Left ventricle myocardium inferior (tissue), 1 donor: ENCODE measurements around the gene PLA2G2D. TPM values are rescaled to one million over a fixed set of nuclear protein-coding genes. Genes with fewer than 3 reads are reported as not detected.

Experiments
- DNase-seq: peaks from one replicate; pipeline ENCODE4 v3.0.0-alpha.2; 2020
- H3K27ac ChIP-seq: fragments of 200-600 bp; replicated peaks from 2 replicates; pipeline ENCODE4 v1.8.0; 2021
- H3K27me3 ChIP-seq: fragments of 200-600 bp; 2 replicates; pipeline ENCODE4 v1.8.0; 2021; ENCODE audit warnings: low read depth
- H3K36me3 ChIP-seq: fragments of 200-600 bp; 2 replicates; pipeline ENCODE4 v1.8.0; 2021
- H3K4me1 ChIP-seq: fragments of 200-600 bp; 2 replicates; pipeline ENCODE4 v1.8.0; 2021
- H3K4me3 ChIP-seq: fragments of 200-600 bp; 2 replicates; pipeline ENCODE4 v1.8.0; 2021; ENCODE audit warnings: mild to moderate bottlenecking, moderate library complexity
- H3K9me3 ChIP-seq: fragments of 200-600 bp; replicated peaks from 2 replicates; pipeline ENCODE4 v1.8.0; 2021
- intact Hi-C: fragments of 100-400 bp; cut with micrococcal nuclease; formaldehyde crosslinking; loops from one replicate; pipeline ENCODE4 v1.11.0; 2022
- total RNA-seq: library from RNA; stranded (reverse); fragmentation: NEBNext Ultra II Directional; extraction: Animal tissue kit (Norgen Biotek cat#: 25700); gene quantifications from one replicate; pipeline ENCODE4 v1.2.1, GENCODE V29; 2021
- TF ChIP-seq, protein P1 (sequence below): fragments of 200-600 bp; IDR thresholded peaks from 2 replicates; pipeline ENCODE4 v1.8.0; 2021; ENCODE audit warnings: antibody characterized with exemption, mild to moderate bottlenecking, borderline replicate concordance
- donor health status: DM: no; HTN: yes; CAD: no; lungs with severe emphysema.

Gene PLA2G2D
- total RNA-seq, 1 donor from 2014 or later = not detected

DNA sequence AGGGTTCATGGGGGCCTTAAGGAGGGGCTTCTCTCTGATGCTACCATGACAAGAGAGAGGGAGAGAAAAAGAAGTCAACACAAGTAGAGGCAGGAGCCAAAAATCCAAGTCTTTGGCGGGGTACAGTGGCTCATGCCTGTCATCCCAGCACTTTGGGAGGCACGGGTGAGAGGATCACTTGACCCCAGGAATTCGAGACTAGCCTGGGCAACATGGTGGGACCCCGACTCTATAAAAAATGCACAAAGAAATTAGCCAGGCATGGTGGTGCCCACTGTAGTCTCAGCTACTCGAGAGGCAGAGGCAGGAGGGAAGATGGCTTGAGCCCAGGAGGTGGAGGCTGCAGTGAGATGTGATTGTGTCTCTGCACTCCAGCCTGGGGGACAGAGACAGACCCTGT is 40.6 kb downstream of the PLA2G2D start:
- Histone ChIP-seq H3K9me3 (no peaks in the 10 kb centered on the region), H3K4me3 (no peak overlapping the region), H3K27me3 (no peaks in the 10 kb centered on the region), H3K36me3 (peaks cover 22% of the 10 kb centered on the region), H3K27ac (peak overlapping the region; percentile 64), H3K4me1 (peaks cover 85% of the 10 kb centered on the region)
- no peak for DNase-seq
- intact Hi-C loops = no loop called here
- TF ChIP-seq, protein P1, sequence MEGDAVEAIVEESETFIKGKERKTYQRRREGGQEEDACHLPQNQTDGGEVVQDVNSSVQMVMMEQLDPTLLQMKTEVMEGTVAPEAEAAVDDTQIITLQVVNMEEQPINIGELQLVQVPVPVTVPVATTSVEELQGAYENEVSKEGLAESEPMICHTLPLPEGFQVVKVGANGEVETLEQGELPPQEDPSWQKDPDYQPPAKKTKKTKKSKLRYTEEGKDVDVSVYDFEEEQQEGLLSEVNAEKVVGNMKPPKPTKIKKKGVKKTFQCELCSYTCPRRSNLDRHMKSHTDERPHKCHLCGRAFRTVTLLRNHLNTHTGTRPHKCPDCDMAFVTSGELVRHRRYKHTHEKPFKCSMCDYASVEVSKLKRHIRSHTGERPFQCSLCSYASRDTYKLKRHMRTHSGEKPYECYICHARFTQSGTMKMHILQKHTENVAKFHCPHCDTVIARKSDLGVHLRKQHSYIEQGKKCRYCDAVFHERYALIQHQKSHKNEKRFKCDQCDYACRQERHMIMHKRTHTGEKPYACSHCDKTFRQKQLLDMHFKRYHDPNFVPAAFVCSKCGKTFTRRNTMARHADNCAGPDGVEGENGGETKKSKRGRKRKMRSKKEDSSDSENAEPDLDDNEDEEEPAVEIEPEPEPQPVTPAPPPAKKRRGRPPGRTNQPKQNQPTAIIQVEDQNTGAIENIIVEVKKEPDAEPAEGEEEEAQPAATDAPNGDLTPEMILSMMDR = no peak

DNA sequence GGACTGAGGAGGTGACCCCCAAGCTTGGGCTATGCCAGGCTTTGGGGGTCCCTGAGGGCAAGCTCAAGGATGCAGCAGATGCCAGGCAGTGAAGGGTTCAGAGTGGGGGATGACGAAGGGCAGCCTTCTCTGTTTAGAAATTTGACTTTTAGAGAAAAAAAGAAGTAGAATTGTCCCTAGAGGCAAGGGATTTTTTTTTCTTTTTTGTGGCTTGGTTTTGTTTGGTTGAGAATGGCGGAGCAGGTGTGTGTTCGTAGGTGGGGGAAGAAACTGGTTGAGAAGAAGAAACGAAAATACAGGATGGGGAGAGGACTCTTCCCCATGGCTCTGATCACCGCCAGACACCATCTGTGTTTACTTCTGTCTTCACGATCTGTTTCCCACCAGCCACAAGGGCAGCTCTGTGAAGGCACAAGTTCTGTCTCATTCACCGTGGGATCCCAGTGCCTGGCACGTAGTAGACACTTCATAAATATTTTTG is 41.1 kb downstream of the PLA2G2D start:
- Histone ChIP-seq H3K4me1 (peaks cover 85% of the 10 kb centered on the region), H3K36me3 (peaks cover 19% of the 10 kb centered on the region), H3K9me3 (no peaks in the 10 kb centered on the region), H3K4me3 (no peak overlapping the region), H3K27me3 (no peaks in the 10 kb centered on the region), H3K27ac (peak overlapping the region; percentile 47)
- TF ChIP-seq, protein P1 = no peak
- no peak for DNase-seq
- intact Hi-C loops = no loop called here

DNA sequence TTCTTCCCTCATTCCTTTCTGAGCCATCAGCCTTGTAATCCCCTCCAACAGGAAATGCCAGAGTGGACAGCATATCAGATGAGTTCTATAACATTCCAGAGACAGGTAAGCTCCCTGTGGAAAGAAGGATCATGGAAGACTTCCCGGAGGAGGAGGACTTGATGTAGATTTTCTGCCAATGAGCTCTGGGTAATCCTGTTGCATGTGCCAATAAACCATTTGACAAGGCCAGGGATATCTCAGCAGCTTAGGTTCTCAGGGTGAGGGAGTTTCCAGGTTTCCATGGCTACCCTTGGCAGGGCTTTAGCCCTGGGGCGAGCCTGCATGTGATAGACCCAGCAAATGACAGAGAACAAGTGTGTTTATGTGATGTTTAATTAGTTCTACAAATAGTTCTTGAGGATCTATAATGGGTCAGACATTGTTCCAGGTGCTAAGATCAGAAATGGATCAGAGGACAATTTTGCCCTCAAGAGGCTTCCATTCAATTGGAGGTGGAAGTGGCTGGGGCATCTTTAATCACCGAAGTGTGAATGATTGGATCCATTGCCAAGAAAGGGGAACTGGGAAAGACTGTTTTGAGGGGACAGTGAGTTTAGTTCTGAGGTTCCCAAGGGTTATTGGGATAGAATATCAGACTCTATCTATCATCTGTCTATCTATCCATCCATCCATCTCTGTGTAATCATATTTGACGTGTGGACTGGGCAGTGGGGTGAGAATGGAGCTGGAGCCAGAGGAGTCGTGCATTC is 42.5 kb downstream of the PLA2G2D start:
- Histone ChIP-seq H3K27me3 (no peaks in the 10 kb centered on the region), H3K36me3 (peaks cover 19% of the 10 kb centered on the region), H3K4me3 (no peak overlapping the region), H3K27ac (peak overlapping the region; percentile 47), H3K4me1 (peaks cover 85% of the 10 kb centered on the region), H3K9me3 (no peaks in the 10 kb centered on the region)
- TF ChIP-seq, protein P1 = no peak
- no peak for DNase-seq
- intact Hi-C loops = no loop called here

DNA sequence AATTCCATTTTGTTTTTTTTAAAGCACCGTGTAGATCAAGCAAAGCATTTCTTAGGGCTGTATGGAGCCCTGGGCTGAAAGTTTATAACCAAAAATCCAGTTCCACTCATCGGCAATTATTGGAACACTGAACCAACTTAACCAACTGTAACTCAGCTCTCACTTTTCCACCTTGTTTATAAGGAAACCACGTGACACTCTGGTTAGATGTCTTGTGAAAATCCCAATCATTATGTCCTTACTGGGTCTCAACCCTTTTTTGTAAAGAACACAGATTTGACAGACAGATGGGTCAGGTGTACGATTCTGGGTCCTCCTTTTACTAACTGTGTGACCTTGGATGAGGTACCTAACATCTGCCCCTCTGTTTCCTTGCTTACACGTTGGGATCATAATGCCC is 43.1 kb downstream of the PLA2G2D start:
- Histone ChIP-seq H3K4me1 (peaks cover 85% of the 10 kb centered on the region), H3K4me3 (no peak overlapping the region), H3K9me3 (no peaks in the 10 kb centered on the region), H3K27me3 (no peaks in the 10 kb centered on the region), H3K27ac (peak overlapping the region; percentile 85), H3K36me3 (peaks cover 19% of the 10 kb centered on the region)
- intact Hi-C loops = no loop called here
- DNase-seq = no peak
- TF ChIP-seq, protein P1 = no peak

DNA sequence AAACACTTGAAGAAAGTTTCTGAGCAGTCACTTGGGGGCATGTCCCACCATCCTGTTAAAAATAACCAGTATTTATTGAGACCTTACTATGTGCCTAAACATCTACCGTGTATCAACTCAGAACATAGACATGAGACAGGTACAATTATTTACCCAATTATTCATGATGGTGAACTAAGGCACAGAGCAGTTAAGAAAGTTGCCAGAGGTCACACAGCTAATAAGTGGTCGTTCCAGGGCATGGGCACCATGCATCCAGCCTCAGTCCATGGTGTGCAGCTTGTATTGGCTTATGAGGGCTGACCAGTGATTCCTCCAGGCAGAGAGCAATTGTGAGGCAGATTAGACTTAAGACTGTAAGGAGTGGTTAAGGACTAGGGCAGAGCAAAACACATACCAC is 44.0 kb downstream of the PLA2G2D start:
- Histone ChIP-seq H3K27me3 (no peaks in the 10 kb centered on the region), H3K36me3 (peaks cover 19% of the 10 kb centered on the region), H3K4me3 (no peak overlapping the region), H3K4me1 (peaks cover 86% of the 10 kb centered on the region), H3K9me3 (no peaks in the 10 kb centered on the region), H3K27ac (peak overlapping the region; percentile 85)
- intact Hi-C loops = no loop called here
- TF ChIP-seq, protein P1 = no peak
- no peak for DNase-seq
